CD4-positive, alpha-beta T cell treated with Interleukin-15 for 4 hours (primary cell): ENCODE data around the gene SMG7.

ENCODE experiments used
- DNase-seq: peaks from one replicate; pipeline ENCODE4 v3.0.0-alpha.2; 2020; ENCODE audit warnings: low spot score

The SMG7 gene

GRCh38 chr1:183592733-183593132 is 120.4 kb downstream of the SMG7 start:
- no peak for DNase-seq

- no peak for DNase-seq
Observed at GRCh38 chr1:183593356-183593755, 121.1 kb downstream of the SMG7 start.

GRCh38 chr1:183595537-183595936 is 123.2 kb downstream of the SMG7 start:
- DNase-seq = no peak

GRCh38 chr1:183596500-183596899 is 124.2 kb downstream of the SMG7 start:
- DNase-seq = no peak

- no peak for DNase-seq
Observed at GRCh38 chr1:183597656-183598347, 125.5 kb downstream of the SMG7 start.

GRCh38 chr1:183598386-183598785 is 126.1 kb downstream of the SMG7 start:
- no peak for DNase-seq

- no peak for DNase-seq
Observed at GRCh38 chr1:183600136-183600535, 127.8 kb downstream of the SMG7 start.

- no peak for DNase-seq
Observed at GRCh38 chr1:183600634-183601033, 128.3 kb downstream of the SMG7 start.

- no peak for DNase-seq
Observed at GRCh38 chr1:183602510-183602909, 130.2 kb downstream of the SMG7 start.
